RWPE2 (cell line): ENCODE measurements around the gene MORC1.

Experiments used
- ATAC-seq: fragments of 200-7000 bp; cut with Tn5 transposase; 3 replicates; pipeline ENCODE4 v1.9.1; 2021; ENCODE audit warnings: low read depth
- DNase-seq: peaks from one replicate; pipeline ENCODE4 v3.0.0-alpha.2; 2020; ENCODE audit warnings: low spot score
- H3K27ac ChIP-seq: fragments of 450-650 bp; 2 replicates; pipeline ENCODE4 v1.5.1; 2017; ENCODE audit warnings: mild to moderate bottlenecking; ENCODE audit not compliant: poor library complexity, severe bottlenecking
- H3K27me3 ChIP-seq: fragments of 250-450 bp; sonication (Bioruptor Pico); 2 replicates; pipeline ENCODE4 v1.5.1; 2021; ENCODE audit warnings: mild to moderate bottlenecking, moderate library complexity; ENCODE audit not compliant: insufficient read depth, poor library complexity, severe bottlenecking
- H3K36me3 ChIP-seq: fragments of 250-450 bp; sonication (Bioruptor Pico); 2 replicates; pipeline ENCODE4 v1.5.1; 2020; ENCODE audit warnings: low read depth, mild to moderate bottlenecking, moderate library complexity
- H3K4me1 ChIP-seq: fragments of 250-450 bp; sonication (Bioruptor Pico); 2 replicates; pipeline ENCODE4 v1.5.1; 2021; ENCODE audit warnings: mild to moderate bottlenecking, moderate library complexity; ENCODE audit not compliant: insufficient read depth, poor library complexity, severe bottlenecking
- H3K4me3 ChIP-seq: fragments of 250-450 bp; sonication (Bioruptor Pico); 2 replicates; pipeline ENCODE4 v1.5.1; 2021; ENCODE audit warnings: mild to moderate bottlenecking, moderate library complexity; ENCODE audit not compliant: severe bottlenecking
- H3K9me3 ChIP-seq: fragments of 250-450 bp; sonication (Bioruptor Pico); 2 replicates; pipeline ENCODE4 v1.5.1; 2021; ENCODE audit warnings: mild to moderate bottlenecking, moderate library complexity; ENCODE audit not compliant: severe bottlenecking
- TF ChIP-seq, protein P1 (sequence below): fragments of 450-650 bp; IDR thresholded peaks from one replicate; pipeline ENCODE4 v1.5.1; 2017; ENCODE audit warnings: mild to moderate bottlenecking, moderate library complexity; ENCODE audit not compliant: poor library complexity, severe bottlenecking

The MORC1 gene

DNA sequence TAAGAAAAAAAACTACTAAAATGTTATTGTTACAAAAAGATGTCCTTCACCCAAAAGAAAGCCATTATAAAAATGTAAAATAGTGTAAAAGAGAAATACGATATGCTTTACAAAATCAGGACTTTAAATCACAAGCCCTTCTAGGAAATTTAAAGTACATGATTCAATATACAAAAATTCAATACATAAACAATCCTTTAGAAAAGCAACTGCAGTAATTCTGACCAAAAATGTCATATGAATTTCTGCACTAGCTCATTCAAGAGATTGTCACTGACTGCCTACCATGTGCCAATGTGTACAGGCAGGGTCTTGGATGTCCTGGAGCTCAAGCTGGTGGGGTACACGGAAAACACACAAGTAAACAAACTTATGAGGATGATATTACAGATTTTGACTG, 2.5 kb downstream of the MORC1 start:
- Histone ChIP-seq H3K27me3 (peaks cover 9% of the 10 kb centered on the region), H3K36me3 (no peaks in the 10 kb centered on the region), H3K4me1 (no peaks in the 10 kb centered on the region), H3K9me3 (no peaks in the 10 kb centered on the region), H3K27ac (no peak overlapping the region), H3K4me3 (no peak overlapping the region)
- DNase-seq (no peak), ATAC-seq (no peak)
- TF ChIP-seq, protein P1, sequence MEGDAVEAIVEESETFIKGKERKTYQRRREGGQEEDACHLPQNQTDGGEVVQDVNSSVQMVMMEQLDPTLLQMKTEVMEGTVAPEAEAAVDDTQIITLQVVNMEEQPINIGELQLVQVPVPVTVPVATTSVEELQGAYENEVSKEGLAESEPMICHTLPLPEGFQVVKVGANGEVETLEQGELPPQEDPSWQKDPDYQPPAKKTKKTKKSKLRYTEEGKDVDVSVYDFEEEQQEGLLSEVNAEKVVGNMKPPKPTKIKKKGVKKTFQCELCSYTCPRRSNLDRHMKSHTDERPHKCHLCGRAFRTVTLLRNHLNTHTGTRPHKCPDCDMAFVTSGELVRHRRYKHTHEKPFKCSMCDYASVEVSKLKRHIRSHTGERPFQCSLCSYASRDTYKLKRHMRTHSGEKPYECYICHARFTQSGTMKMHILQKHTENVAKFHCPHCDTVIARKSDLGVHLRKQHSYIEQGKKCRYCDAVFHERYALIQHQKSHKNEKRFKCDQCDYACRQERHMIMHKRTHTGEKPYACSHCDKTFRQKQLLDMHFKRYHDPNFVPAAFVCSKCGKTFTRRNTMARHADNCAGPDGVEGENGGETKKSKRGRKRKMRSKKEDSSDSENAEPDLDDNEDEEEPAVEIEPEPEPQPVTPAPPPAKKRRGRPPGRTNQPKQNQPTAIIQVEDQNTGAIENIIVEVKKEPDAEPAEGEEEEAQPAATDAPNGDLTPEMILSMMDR = no peak

DNA sequence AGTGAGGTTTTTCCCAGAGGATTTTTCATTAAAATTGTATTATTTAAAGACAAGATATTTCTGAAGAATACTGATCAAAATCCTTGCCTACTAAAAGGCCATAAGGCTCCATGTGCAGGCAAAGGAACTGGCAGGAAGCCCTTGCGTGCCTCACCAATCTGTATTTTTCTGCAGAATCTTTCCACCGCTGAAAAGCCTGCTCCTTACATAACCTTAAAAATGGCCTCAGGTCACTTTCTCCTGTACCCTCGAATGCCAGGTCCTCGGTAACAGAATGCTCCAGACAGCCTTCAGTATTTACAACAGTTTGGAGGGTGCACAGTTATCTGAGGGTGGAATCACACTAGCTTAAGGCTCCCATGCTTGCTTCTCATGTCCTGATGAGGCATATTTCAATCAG, 3.2 kb downstream of the MORC1 start:
- TF ChIP-seq, protein P1 = no peak
- Histone ChIP-seq H3K36me3 (no peaks in the 10 kb centered on the region), H3K27me3 (peaks cover 9% of the 10 kb centered on the region), H3K27ac (no peak overlapping the region), H3K9me3 (no peaks in the 10 kb centered on the region), H3K4me1 (no peaks in the 10 kb centered on the region), H3K4me3 (no peak overlapping the region)
- DNase-seq = no peak
- no peak for ATAC-seq

DNA sequence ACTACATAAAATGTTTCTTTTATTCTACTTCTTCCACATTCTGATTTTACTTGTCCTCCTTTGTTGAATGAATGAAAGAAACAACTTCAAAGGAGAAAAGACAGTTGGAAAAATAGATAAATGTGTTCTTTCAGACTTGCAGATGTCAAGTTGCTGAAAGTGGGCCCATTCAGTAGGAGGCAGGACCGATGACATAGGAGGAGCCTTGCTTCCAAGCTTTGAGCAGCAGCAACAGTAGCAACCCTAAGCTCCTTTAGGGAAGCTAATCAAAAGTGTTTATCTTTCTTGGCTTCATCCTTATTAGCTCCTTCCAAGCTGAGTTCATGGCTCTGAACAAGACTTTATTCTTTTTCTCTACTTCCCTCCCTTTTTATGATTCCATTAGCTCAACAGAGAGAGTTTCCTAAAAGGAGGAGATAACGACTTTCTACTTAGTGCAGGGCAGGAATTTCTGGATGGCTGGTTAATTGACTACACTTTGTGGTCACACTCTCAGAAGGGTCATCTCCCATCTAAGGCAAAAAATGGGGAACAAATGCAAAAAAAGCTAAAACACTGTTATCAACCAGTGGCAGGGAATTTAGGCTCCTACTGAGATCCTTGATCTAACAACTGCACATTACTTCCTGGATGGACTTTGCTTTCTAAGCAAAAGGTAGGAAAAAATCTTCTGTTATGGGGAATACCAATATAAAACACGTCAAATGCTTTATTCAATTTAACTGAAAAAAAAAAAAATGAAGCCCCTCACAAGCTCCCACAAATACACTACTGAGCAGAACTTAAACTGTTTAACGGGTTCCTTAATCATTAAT, 4.8 kb downstream of the MORC1 start:
- no peak for ATAC-seq
- no peak for DNase-seq

DNA sequence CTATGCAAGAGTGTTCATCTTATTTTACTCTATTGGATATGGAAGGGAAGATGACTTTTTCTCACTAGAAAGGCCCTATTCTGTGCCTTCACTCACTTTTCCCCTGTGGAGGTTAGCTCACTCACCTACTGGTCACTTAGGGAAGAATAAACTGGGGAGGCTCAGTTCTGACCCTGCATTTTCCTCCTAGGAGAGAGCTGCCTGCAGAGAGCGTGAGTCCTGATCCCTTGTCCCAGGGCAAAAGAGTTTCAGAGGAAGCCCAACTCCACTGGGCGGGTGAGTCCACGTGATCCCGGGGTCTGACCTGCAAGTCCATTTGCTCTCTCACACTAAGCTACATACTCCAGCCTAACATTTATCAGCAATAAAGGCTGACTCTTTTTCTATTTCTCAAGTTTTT, 8.4 kb downstream of the MORC1 start:
- H3K27ac ChIP-seq = no peak overlapping the region
- ATAC-seq (no peak), DNase-seq (no peak)
- no peaks in the 10 kb centered on the region for H3K4me1 ChIP-seq
- H3K36me3 ChIP-seq = no peaks in the 10 kb centered on the region
- H3K4me3 ChIP-seq = no peak overlapping the region
- TF ChIP-seq, protein P1 = no peak
- no peaks in the 10 kb centered on the region for H3K9me3 ChIP-seq
- H3K27me3 ChIP-seq = peaks cover 8% of the 10 kb centered on the region

More for the DNA sequence above, 4.8 kb downstream of the MORC1 start:
- Histone ChIP-seq H3K36me3 (no peaks in the 10 kb centered on the region), H3K27ac (no peak overlapping the region), H3K4me3 (no peak overlapping the region), H3K9me3 (no peaks in the 10 kb centered on the region), H3K27me3 (peaks cover 9% of the 10 kb centered on the region), H3K4me1 (no peaks in the 10 kb centered on the region)
- TF ChIP-seq, protein P1 = no peak

DNA sequence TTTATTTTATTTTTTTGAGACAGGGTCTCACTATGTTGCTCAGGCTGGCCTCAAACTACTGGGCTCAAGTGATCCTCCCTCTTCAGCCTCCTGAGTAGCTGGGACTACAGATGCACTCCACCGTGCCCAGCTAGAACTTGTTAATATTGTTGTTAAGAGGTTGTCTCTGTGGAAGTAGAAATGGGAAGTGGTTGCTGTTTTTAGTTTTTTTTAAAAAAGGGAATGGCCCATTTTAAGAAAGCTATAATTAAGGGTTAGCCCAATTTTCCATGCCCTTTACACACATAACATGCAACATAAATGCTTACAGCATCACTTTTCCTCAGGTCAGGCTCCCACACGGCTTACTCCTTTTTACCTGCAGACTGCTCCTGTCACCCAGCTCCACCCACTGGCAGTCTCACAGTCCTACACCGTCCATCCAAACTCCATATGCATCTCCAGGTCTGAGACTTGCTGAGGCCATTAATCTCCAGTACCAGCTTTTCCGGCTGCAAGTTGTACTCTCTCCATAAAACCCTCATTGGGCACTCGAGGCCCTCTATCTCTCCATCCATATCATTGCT, 19.8 kb downstream of the MORC1 start:
- no peak overlapping the region for H3K27ac ChIP-seq
- peak; percentile 85; the same call in 2 of the 3 replicates for ATAC-seq

More for the DNA sequence above, 19.8 kb downstream of the MORC1 start:
- TF ChIP-seq, protein P1 = peak; percentile 40
- Histone ChIP-seq H3K36me3 (no peaks in the 10 kb centered on the region), H3K4me1 (no peaks in the 10 kb centered on the region), H3K27me3 (no peaks in the 10 kb centered on the region), H3K4me3 (no peak overlapping the region), H3K9me3 (no peaks in the 10 kb centered on the region)
- no peak for DNase-seq
